ES-I3 (cell line): ENCODE measurements around the gene LLCFC1.
"Not testable (repeated sequence)": the region's sequence is repeated elsewhere in the genome, so short reads cannot be mapped to it uniquely, and the experiment has no call there.

Experiments
- H3K36me3 ChIP-seq: 2 replicates; pipeline ENCODE4 v1.6.1; 2013; ENCODE audit warnings: mild to moderate bottlenecking, low read length, control low read depth, moderate library complexity; ENCODE audit not compliant: insufficient read depth
- H3K4me1 ChIP-seq: 2 replicates; pipeline ENCODE4 v1.6.1; 2013; ENCODE audit warnings: mild to moderate bottlenecking, control low read depth, low read length; ENCODE audit not compliant: insufficient read depth
- H3K9ac ChIP-seq: 2 replicates; pipeline ENCODE4 v1.6.1; 2013; ENCODE audit warnings: low read depth, mild to moderate bottlenecking, low read length, moderate library complexity
- H3K9me3 ChIP-seq: 2 replicates; pipeline ENCODE4 v1.6.1; 2013; ENCODE audit warnings: mild to moderate bottlenecking, low read length, moderate library complexity; ENCODE audit not compliant: control insufficient read depth, insufficient read depth

The LLCFC1 gene

GRCh38 chr7:142963993-142964392, 24.7 kb downstream of the LLCFC1 start:
- H3K36me3 ChIP-seq: no peaks in the 10 kb centered on the region
- H3K9ac ChIP-seq: no peak overlapping the region
- H3K9me3 ChIP-seq: no peaks in the 10 kb centered on the region
- H3K4me1 ChIP-seq: peaks cover 12% of the 10 kb centered on the region; the same call in 1 of the 2 replicates

DNA sequence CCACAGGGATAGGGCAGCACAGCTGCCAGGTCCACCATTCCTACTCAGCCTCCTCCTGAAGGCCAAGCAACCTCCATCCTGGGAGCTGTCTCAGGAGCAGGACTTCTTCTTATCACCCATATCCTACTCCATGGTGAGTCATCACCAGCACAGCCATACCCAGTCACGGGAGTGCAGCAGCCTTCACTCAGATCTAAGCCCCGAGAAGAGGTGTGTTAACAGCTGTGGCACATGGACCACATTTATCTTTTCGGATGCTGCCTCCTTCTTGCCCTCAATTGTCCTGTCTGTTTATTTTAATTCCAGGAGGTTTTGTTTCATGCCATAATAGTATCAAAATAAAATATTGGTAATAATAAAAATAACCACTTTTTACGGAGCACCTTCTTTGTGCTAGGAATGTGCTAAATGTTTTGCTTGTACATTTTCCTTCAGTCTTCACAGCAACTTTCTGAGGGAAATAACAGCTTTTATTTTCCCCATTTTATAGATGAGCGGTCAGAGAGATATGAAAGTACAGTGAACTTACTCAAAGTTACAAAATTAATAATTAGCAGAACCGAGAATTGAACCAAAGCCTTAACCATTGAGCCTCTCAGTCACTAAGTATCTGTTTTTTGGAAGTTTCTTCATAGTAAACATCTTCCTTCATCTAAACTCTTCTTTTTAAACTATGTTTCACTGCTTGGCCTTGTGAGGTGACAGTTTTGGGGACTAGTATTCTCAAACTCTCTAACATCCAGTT, 25.4 kb downstream of the LLCFC1 start:
- H3K9ac ChIP-seq: no peak overlapping the region
- no peaks in the 10 kb centered on the region for H3K36me3 ChIP-seq

DNA sequence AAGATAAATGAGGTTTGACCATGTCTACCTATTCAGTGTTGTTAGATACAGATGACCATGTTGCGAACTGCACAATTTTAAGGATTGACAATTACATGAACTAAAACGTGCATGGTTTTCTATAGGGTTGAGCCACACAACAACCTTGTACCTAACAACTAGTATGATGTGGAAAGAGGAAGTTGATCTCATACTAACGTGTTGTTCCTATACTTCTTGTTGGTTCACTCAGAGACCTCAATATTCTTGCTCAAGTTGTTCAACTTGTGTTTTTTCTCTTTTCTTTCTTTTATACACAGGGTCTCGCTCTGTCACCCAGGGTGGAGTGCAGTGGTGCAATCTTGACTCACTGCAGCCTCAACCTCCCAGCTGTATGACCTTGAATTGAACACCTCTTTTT, 28.9 kb downstream of the LLCFC1 start:
- Histone ChIP-seq H3K9me3 (no peaks in the 10 kb centered on the region), H3K4me1 (peaks cover 2% of the 10 kb centered on the region; the same call in 1 of the 2 replicates), H3K36me3 (no peaks in the 10 kb centered on the region), H3K9ac (no peak overlapping the region)

More for the DNA sequence above, 25.4 kb downstream of the LLCFC1 start:
- Histone ChIP-seq H3K4me1 (peaks cover 12% of the 10 kb centered on the region; the same call in 1 of the 2 replicates), H3K9me3 (no peaks in the 10 kb centered on the region)

DNA sequence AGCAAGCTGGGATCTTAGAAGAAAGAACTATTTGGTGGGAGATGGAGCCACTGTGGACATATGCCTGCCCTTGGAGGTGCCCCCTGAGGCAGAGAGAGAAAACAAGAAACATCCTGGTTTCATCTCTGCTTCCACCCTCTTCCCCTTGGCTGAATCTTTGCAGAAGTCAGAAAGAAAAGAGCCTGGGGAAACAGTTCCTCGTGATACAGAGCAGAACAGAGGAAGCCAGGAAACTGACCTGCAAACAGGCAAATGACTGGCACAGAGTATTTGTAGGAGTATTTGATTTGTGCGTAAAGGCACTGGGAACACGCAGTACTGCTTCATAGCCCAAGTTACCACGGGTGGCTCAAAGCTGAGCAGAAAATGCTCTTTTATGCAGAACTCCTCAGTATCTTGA, 29.9 kb downstream of the LLCFC1 start:
- H3K9ac ChIP-seq: no peak overlapping the region
- no peaks in the 10 kb centered on the region for H3K4me1 ChIP-seq
- H3K36me3 ChIP-seq: no peaks in the 10 kb centered on the region
- no peaks in the 10 kb centered on the region for H3K9me3 ChIP-seq

DNA sequence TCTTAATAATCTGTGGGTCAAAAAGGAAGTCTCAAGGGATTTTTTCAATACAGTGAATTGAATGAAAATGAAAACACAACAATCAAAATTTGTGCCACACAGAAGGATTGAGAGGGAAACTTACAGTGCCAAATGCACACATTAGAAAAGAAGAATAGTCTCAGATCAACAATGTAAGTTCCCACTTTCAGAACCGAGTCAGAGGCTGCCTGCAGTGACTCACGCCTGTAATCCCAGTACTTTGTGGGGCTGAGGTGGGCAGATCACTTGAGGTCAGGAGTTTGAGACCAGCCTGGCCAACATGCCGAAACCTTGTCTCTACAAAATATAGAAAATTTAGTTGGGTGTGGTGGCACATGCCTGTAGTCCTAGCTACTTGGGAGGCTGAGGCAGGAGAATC, 35.3 kb downstream of the LLCFC1 start:
- Histone ChIP-seq H3K4me1 (no peaks in the 10 kb centered on the region), H3K36me3 (no peaks in the 10 kb centered on the region)

GRCh38 chr7:142978402-142978801, 39.1 kb downstream of the LLCFC1 start:
- not testable (repeated sequence) for H3K36me3 ChIP-seq, H3K9ac ChIP-seq, H3K4me1 ChIP-seq, H3K9me3 ChIP-seq

More for the DNA sequence above, 35.3 kb downstream of the LLCFC1 start:
- H3K9me3 ChIP-seq: peaks cover 3% of the 10 kb centered on the region; the same call in 1 of the 2 replicates
- no peak overlapping the region for H3K9ac ChIP-seq

GRCh38 chr7:142983825-142984224, 44.5 kb downstream of the LLCFC1 start:
- Histone ChIP-seq H3K4me1 (no peaks in the 10 kb centered on the region), H3K9ac (no peak overlapping the region), H3K36me3 (no peaks in the 10 kb centered on the region), H3K9me3 (no peaks in the 10 kb centered on the region)

DNA sequence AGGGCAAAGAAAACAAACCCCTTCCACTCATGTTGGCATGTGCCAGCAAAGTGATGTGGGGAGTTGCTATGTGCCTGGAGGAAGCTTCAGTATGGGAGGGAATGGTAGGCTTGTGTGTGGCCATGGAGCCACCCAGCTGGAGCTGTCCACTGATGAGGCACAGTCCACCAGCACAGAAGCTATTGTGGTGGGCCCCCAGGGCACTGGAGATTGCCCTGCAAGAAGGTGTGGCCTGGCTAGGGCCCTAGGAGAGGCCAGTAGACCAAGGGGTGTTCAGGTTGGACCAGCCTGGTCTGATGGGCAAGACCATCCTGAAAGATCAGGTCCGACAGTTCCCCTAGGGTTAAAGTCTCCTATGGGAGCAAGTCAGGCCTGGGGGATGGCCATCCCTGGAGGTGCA, 45.0 kb downstream of the LLCFC1 start:
- Histone ChIP-seq H3K36me3 (no peaks in the 10 kb centered on the region), H3K9me3 (no peaks in the 10 kb centered on the region), H3K9ac (no peak overlapping the region), H3K4me1 (no peaks in the 10 kb centered on the region)
